Fibroblast of the conjunctiva (primary cell): ENCODE results near the gene SCUBE3.

ENCODE experiments used
- DNase-seq: peaks from one replicate; pipeline ENCODE4 v3.0.0-alpha.2; 2010; ENCODE audit warnings: low read depth

The SCUBE3 gene

GRCh38 chr6:35213298-35213791 lies 411 bp upstream of the SCUBE3 start:
- no peak for DNase-seq

GRCh38 chr6:35214869-35215664 lies 1.3 kb downstream of the SCUBE3 start:
- DNase-seq, result no peak

- DNase-seq, result no peak
These were observed 2.1 kb downstream of the SCUBE3 start for GRCh38 chr6:35215665-35216411.

DNA sequence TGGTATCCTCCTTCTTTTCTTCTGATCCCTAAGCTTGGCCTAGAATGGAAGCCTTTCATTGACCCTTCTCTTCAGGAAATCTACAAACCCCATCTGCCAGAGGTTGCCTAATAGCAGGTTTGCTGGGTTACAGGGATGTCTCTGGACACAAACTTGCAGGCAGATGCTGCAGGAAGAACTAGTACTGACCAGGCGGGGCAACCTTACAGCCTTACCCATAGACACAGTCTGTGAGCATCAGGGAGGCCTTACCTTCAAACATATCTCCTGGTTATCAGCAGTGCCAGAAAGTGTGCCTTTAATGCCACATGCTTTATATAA lies 2.6 kb downstream of the SCUBE3 start:
- DNase-seq, result no peak

- no peak for DNase-seq
These were observed 3.4 kb downstream of the SCUBE3 start for GRCh38 chr6:35216851-35217811.

GRCh38 chr6:35218021-35218420 lies 4.3 kb downstream of the SCUBE3 start:
- DNase-seq, result no peak

GRCh38 chr6:35218456-35218855 lies 4.7 kb downstream of the SCUBE3 start:
- DNase-seq, result no peak

DNA sequence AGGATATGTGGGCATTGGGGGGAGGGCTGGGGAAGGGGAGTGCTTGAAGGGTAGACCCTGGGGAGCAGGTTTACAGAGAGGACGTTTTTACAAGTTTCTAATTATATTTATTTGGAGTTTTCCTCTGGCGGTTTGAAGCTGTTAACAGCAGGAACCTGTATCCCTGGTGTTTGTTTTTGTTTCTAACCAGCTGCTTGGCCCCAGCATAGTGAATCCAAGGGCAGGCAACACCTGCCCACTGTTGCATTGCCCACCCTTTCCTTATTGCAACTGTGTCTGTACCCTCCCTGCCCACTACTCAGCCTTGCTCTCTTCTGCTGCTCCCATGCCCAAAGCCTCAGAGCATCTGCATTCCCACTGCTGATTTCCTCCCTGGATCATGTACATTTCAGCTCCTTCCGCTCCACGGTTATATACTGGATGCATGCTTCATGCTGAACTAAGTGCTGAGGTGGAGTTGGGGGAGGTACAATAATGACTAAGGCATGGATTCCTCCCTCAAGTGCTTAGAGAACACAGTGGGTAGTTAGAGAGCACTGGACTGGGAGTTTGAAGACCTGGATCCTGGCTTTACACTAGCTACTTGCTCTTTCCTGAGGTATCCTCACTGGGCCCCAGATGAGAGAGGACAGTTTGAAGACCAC lies 6.0 kb downstream of the SCUBE3 start:
- no peak for DNase-seq

- DNase-seq, result no peak
These were observed 7.0 kb downstream of the SCUBE3 start for GRCh38 chr6:35220711-35221110.

GRCh38 chr6:35223396-35223795 lies 9.6 kb downstream of the SCUBE3 start:
- no peak for DNase-seq

DNA sequence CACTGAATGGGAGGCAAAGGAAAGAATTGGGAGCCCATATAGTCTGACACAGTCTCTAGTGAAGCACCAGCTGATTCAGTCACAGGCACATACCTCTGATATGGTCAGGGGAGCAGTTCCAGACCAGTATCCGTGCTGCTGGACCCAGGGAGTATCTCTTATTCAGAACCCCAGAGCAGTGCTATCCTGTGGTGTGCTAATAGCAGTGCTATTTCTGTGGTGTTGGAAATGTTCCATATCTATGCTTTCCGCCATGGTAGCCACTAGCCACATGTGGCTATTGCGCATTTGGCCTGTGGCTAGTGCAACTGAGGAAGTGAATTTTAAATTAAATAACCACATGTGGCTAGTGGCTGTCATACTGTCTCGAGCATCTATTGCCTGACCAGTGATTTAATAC lies 11.0 kb downstream of the SCUBE3 start:
- DNase-seq, result no peak

GRCh38 chr6:35228481-35228880 lies 14.7 kb downstream of the SCUBE3 start:
- no peak for DNase-seq

DNA sequence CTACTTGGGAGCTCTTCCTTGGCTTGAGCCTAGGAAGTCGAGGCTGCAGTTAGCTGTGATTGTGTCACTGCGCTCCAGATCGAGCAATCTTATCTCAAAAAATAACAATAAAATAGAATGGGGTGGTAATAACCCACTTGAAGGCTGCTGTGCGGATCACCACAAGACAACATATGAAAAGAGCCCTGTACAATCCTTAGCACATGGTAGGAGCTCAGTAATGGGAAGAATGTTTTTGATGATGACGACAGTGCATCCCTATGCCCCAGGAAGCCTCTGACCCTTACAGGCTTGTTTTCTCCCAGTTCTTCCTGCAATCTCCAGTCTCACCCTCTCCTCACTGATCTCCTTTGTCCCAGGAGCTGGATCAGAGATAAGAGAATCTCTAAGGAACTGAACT lies 15.5 kb downstream of the SCUBE3 start:
- no peak for DNase-seq

DNA sequence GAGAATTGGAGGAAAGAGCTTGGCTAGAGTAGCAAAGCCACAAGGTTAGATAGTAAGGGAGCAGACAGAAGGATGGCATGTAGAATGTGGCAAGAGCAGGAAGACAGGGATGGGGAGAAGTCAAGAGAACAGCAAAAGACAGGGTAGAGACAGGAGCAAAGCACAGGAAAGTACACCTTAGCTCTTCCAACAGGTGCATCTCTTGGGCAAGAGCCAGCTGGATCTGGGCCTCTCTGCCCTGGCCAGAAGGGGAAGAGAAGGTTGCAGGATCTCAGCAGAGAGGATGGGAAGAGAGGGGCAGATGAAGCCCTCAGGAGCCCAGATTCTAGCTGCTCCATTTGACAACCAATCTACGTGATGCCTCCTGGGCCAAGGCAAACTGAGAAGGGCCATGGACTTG lies 16.7 kb downstream of the SCUBE3 start:
- DNase-seq, result no peak

- DNase-seq, result no peak
These were observed 17.2 kb downstream of the SCUBE3 start for GRCh38 chr6:35230950-35231349.

GRCh38 chr6:35231563-35231962 lies 17.8 kb downstream of the SCUBE3 start:
- DNase-seq, result no peak

DNA sequence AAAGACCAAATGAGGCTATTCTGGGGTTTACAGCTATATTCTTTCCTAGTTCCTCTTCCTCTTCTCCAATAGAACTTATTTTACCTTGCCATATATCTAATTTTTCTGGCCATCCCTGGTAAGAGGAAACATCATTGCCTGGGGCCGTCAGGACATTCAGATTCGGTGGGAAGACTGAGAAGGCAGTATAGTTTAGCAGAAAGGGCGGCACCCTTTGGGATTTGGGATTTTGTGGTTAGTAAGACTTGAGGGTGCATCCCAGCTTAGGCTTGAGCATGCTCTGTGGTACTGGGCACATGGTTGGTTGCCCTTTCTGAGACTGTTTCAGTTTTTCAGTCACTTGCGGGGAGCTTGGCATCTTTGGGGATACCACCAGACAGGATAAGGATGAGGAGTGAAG lies 21.1 kb downstream of the SCUBE3 start:
- DNase-seq, result no peak

GRCh38 chr6:35236223-35236622 lies 22.5 kb downstream of the SCUBE3 start:
- no peak for DNase-seq

GRCh38 chr6:35237476-35237875 lies 23.7 kb downstream of the SCUBE3 start:
- DNase-seq, result no peak

DNA sequence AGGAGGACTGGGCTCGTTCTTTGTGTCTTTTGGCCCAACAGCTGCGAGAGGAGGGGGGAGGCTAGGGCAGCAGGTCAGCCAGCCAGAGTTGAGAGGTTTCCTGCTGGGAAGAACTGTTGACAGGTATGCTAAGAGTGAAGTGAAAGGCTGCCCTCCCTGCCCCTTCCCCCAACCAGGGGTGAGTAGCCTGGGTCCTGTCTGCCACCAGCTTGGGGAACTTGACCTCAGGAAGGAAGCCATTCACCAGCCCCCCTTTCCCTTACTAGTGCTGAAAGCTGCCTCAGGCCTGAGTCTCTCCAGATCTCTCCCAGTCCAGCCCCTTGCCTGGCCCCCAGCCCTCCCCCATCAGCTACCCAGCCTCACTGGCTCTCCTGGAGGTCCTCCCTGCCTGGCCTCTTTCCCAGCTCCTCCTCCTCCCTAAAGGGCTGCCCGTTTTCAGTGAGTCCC lies 25.1 kb downstream of the SCUBE3 start:
- no peak for DNase-seq

- DNase-seq, result no peak
These were observed 25.8 kb downstream of the SCUBE3 start for GRCh38 chr6:35239581-35239980.
